IMR-90 (cell line): Measurements from ENCODE around the gene SNTG2. TPM values are rescaled to one million over a fixed set of nuclear protein-coding genes. Genes with fewer than 3 reads are reported as not detected.

ENCODE experiments used
- ATAC-seq: fragments of 200-7000 bp; cut with Tn5 transposase; 2 replicates; pipeline ENCODE4 v1.9.1; 2020; ENCODE audit warnings: low read depth, mild to moderate bottlenecking, moderate library complexity
- BruUV-seq: library from RNA; stranded (reverse); fragments of 400-500 nt; replicated peaks from 2 replicates; lab custom pipeline; 2021; lab: Mats Ljungman, UMichigan
- CTCF ChIA-PET: fragments of 300-600 bp; formaldehyde crosslinking; extraction: SDS; loops from one replicate; lab custom pipeline; 2021; ENCODE audit warnings: antibody characterized with exemption; lab: Yijun Ruan, JAX
- POLR2A ChIA-PET: fragments of 300-600 bp; sonication (Branson Sonifier 250); formaldehyde crosslinking; loops from one replicate; lab custom pipeline; 2022; ENCODE audit warnings: antibody characterized with exemption; ENCODE audit not compliant: unreplicated experiment; lab: Charles Lee
- DNase-seq: peaks from one replicate; pipeline ENCODE4 v3.0.0; 2013
- H2AFZ ChIP-seq: replicated peaks from 2 replicates; pipeline ENCODE3; 2013; ENCODE audit warnings: low read length, mild to moderate bottlenecking; ENCODE audit not compliant: poor library complexity
- H2AK5ac ChIP-seq: 2 replicates; pipeline ENCODE4 v1.6.1; 2013; ENCODE audit warnings: low read depth, low read length, inconsistent platforms
- H2AK9ac ChIP-seq: replicated peaks from 2 replicates; pipeline ENCODE3; 2013; ENCODE audit warnings: mild to moderate bottlenecking, low read depth, low read length, moderate library complexity; ENCODE audit not compliant: poor library complexity
- H2BK120ac ChIP-seq: 2 replicates; pipeline ENCODE4 v1.6.1; 2013; ENCODE audit warnings: low read depth, low read length, inconsistent platforms
- H2BK15ac ChIP-seq: 3 replicates; pipeline ENCODE4 v1.6.1; 2013; ENCODE audit warnings: low read depth, low read length, inconsistent platforms
- H2BK20ac ChIP-seq: 2 replicates; pipeline ENCODE4 v1.6.1; 2013; ENCODE audit warnings: low read depth, mild to moderate bottlenecking, inconsistent platforms, low read length, moderate library complexity
- H2BK5ac ChIP-seq: 2 replicates; pipeline ENCODE4 v1.6.1; 2013; ENCODE audit warnings: mild to moderate bottlenecking, low read depth, low read length, inconsistent platforms; ENCODE audit not compliant: poor library complexity, severe bottlenecking
- H3K14ac ChIP-seq: replicated peaks from 2 replicates; pipeline ENCODE4 v1.6.1; 2013; ENCODE audit warnings: low read depth, low read length, inconsistent platforms
- H3K18ac ChIP-seq: 2 replicates; pipeline ENCODE4 v1.6.1; 2013; ENCODE audit warnings: low read depth, low read length, control low read depth
- H3K23ac ChIP-seq: 2 replicates; pipeline ENCODE4 v1.6.1; 2013; ENCODE audit warnings: low read depth, low read length, inconsistent platforms
- H3K27ac ChIP-seq: 2 replicates; pipeline ENCODE4 v1.5.1; 2013; ENCODE audit warnings: mild to moderate bottlenecking, control low read depth, low read length; ENCODE audit not compliant: insufficient read depth
- H3K27me3 ChIP-seq: 2 replicates; pipeline ENCODE4 v1.6.1; 2013; ENCODE audit warnings: low read length; ENCODE audit not compliant: control insufficient read depth, insufficient read depth
- H3K36me3 ChIP-seq: 2 replicates; pipeline ENCODE4 v1.6.1; 2013; ENCODE audit warnings: low read length, mixed read lengths; ENCODE audit not compliant: control insufficient read depth, insufficient read depth
- H3K4ac ChIP-seq: 2 replicates; pipeline ENCODE4 v1.6.1; 2013; ENCODE audit warnings: low read depth, low read length, inconsistent platforms
- H3K4me1 ChIP-seq: 2 replicates; pipeline ENCODE4 v1.6.1; 2013; ENCODE audit warnings: low read length, mixed read lengths; ENCODE audit not compliant: control insufficient read depth, insufficient read depth
- H3K4me2 ChIP-seq: 2 replicates; pipeline ENCODE4 v1.6.1; 2013; ENCODE audit warnings: low read depth, mild to moderate bottlenecking, control low read depth, low read length, moderate library complexity
- H3K4me3 ChIP-seq: 2 replicates; pipeline ENCODE4 v1.5.1; 2013; ENCODE audit warnings: low read depth, mild to moderate bottlenecking, control low read depth, low read length, moderate library complexity; ENCODE audit not compliant: insufficient read depth
- H3K56ac ChIP-seq: 2 replicates; pipeline ENCODE4 v1.6.1; 2013; ENCODE audit warnings: low read length, inconsistent platforms; ENCODE audit not compliant: insufficient read depth; ENCODE audit errors: extremely low read depth
- H3K79me1 ChIP-seq, 2 experiments: 2 replicates each; pipeline ENCODE4 v1.6.1; 2013; ENCODE audit warnings: low read length in 2 of 2, inconsistent platforms in 1 of 2, low read depth in 1 of 2
- H3K9ac ChIP-seq: 2 replicates; pipeline ENCODE4 v1.6.1; 2013; ENCODE audit warnings: low read depth, low read length, control low read depth
- H3K9me1 ChIP-seq: 2 replicates; pipeline ENCODE4 v1.6.1; 2013; ENCODE audit warnings: low read length, inconsistent platforms; ENCODE audit not compliant: insufficient read depth
- H3K9me3 ChIP-seq: 2 replicates; pipeline ENCODE4 v1.6.1; 2013; ENCODE audit warnings: low read length; ENCODE audit not compliant: control insufficient read depth, insufficient read depth
- H4K20me1 ChIP-seq: 2 replicates; pipeline ENCODE4 v1.6.1; 2013; ENCODE audit warnings: low read length, inconsistent platforms; ENCODE audit not compliant: insufficient read depth
- H4K5ac ChIP-seq: 2 replicates; pipeline ENCODE4 v1.6.1; 2013; ENCODE audit warnings: mild to moderate bottlenecking, low read depth, low read length, control low read depth
- H4K8ac ChIP-seq, 2 experiments: 2 replicates each; pipeline ENCODE4 v1.6.1; 2013; ENCODE audit warnings: low read depth in 2 of 2, low read length in 2 of 2, control low read depth in 1 of 2, inconsistent platforms in 1 of 2
- H4K91ac ChIP-seq: 2 replicates; pipeline ENCODE4 v1.6.1; 2013; ENCODE audit warnings: low read depth, low read length, inconsistent platforms; ENCODE audit not compliant: insufficient read depth
- BHLHE40 ChIP-seq: fragments of 150-350 bp; IDR thresholded peaks from 2 replicates; pipeline ENCODE4 v1.6.1; 2016; ENCODE audit warnings: mild to moderate bottlenecking, low read depth, low read length
- CEBPB ChIP-seq: IDR thresholded peaks from 2 replicates; pipeline ENCODE4 v1.6.1; 2012; ENCODE audit warnings: low read depth, low read length, improper control_type of control experiment
- CHD1 ChIP-seq: IDR thresholded peaks from 2 replicates; pipeline ENCODE4 v1.6.1; 2012; ENCODE audit warnings: low read depth, low read length, improper control_type of control experiment
- CTCF ChIP-seq: conservative IDR thresholded peaks from 2 replicates; pipeline ENCODE4 v1.5.1; 2012; ENCODE audit warnings: mild to moderate bottlenecking, low read depth, low read length, improper control_type of control experiment
- ELK1 ChIP-seq: fragments of 150-350 bp; IDR thresholded peaks from 2 replicates; pipeline ENCODE4 v1.6.1; 2016; ENCODE audit warnings: low read depth, mild to moderate bottlenecking, low read length, moderate library complexity, borderline replicate concordance
- FOS ChIP-seq: fragments of 150-350 bp; IDR thresholded peaks from 2 replicates; pipeline ENCODE4 v1.6.1; 2016; ENCODE audit warnings: low read depth, low read length
- MAFK ChIP-seq: IDR thresholded peaks from 2 replicates; pipeline ENCODE4 v1.6.1; 2012; ENCODE audit warnings: low read depth, low read length, improper control_type of control experiment
- MAZ ChIP-seq: IDR thresholded peaks from 2 replicates; pipeline ENCODE4 v1.6.1; 2012; ENCODE audit warnings: low read depth, mild to moderate bottlenecking, low read length, improper control_type of control experiment, moderate library complexity, borderline replicate concordance
- MXI1 ChIP-seq: IDR thresholded peaks from 2 replicates; pipeline ENCODE4 v1.6.1; 2012; ENCODE audit warnings: low read depth, mild to moderate bottlenecking, low read length, moderate library complexity, borderline replicate concordance
- NFE2L2 ChIP-seq: fragments of 150-350 bp; IDR thresholded peaks from 2 replicates; pipeline ENCODE4 v1.6.1; 2016; ENCODE audit warnings: low read depth, mild to moderate bottlenecking, low read length
- POLR2A ChIP-seq: IDR thresholded peaks from 2 replicates; pipeline ENCODE4 v1.6.1; 2012; ENCODE audit warnings: mild to moderate bottlenecking, low read depth, low read length
- RAD21 ChIP-seq: IDR thresholded peaks from 2 replicates; pipeline ENCODE4 v1.6.1; 2012; ENCODE audit warnings: low read length, improper control_type of control experiment
- RCOR1 ChIP-seq: IDR thresholded peaks from 2 replicates; pipeline ENCODE4 v1.6.1; 2012; ENCODE audit warnings: mild to moderate bottlenecking, low read length, improper control_type of control experiment; ENCODE audit not compliant: insufficient replicate concordance
- RFX5 ChIP-seq: IDR thresholded peaks from 2 replicates; pipeline ENCODE4 v1.8.0; 2012; ENCODE audit warnings: low read depth, mild to moderate bottlenecking, low read length, moderate library complexity
- SMC3 ChIP-seq: fragments of 150-350 bp; IDR thresholded peaks from 2 replicates; pipeline ENCODE4 v1.6.1; 2016; ENCODE audit warnings: low read depth, mild to moderate bottlenecking, antibody characterized with exemption, low read length, moderate library complexity
- USF2 ChIP-seq: fragments of 150-350 bp; IDR thresholded peaks from 2 replicates; pipeline ENCODE4 v1.6.1; 2017; ENCODE audit warnings: mild to moderate bottlenecking, antibody characterized with exemption, low read length, low read depth
- WGBS, 2 experiments: methylation state at CpG; one replicate each; pipeline versions ENCODE4 v1.1.5 to v1.1.7; 2013; ENCODE audit warnings: missing lambda C conversion rate in 2 of 2; ENCODE audit not compliant: insufficient read length in 1 of 2; ENCODE audit errors: extremely low coverage in 2 of 2; 5-methylcytosine and 5-hydroxymethylcytosine counted together
- dilution Hi-C: fragments of 300-500 bp; cut with HindIII; formaldehyde crosslinking; loops from one replicate; pipeline ENCODE4 v1.14.3; 2018; ENCODE audit warnings: low sequenced_read_pairs; ENCODE audit not compliant: unreplicated experiment
- in situ Hi-C: fragments of 300-500 bp; cut with MboI; formaldehyde crosslinking; loops from 3 replicates; pipeline ENCODE4 v1.14.3; 2019; ENCODE audit warnings: low sequenced_read_pairs, inconsistent platforms, mixed read lengths
- intact Hi-C: fragments of 100-400 bp; cut with micrococcal nuclease; formaldehyde crosslinking; loops from 2 replicates; pipeline ENCODE4 v1.10.0; 2022
- polyA plus RNA-seq, 3 experiments: library from polyadenylated mRNA; depleted of rRNA; stranded (reverse); fragments of >200 nt; gene quantifications; 2 replicates each; pipeline ENCODE4 v1.2.3, GENCODE V29; 2012; ENCODE audit warnings: low replicate concordance in 1 of 3
- total RNA-seq: library from RNA; depleted of rRNA; stranded (reverse); fragments of >200 nt; gene quantifications from 2 replicates; pipeline ENCODE4 v1.2.3, GENCODE V29; 2012

The SNTG2 gene
- total and polyA plus RNA-seq, 2 of the 4 experiments (the other 2 are of a cell fraction) = under 0.01 to 0.17 TPM

- no peaks in the 10 kb centered on the region for H3K27me3 ChIP-seq
- H3K9me3 ChIP-seq = peaks cover 23% of the 10 kb centered on the region
- H4K20me1 ChIP-seq = no peaks in the 10 kb centered on the region
- no peak overlapping the region for H2BK5ac ChIP-seq
- no peaks in the 10 kb centered on the region for H3K4me1 ChIP-seq
- H3K23ac ChIP-seq = no peak overlapping the region
- ATAC-seq (no peak), DNase-seq (no peak)
- no peak overlapping the region for H3K4me3 ChIP-seq
- no peaks in the 10 kb centered on the region for H3K36me3 ChIP-seq
- H2AK5ac ChIP-seq = no peak overlapping the region
- H2AFZ ChIP-seq = no peak overlapping the region
- in situ Hi-C loops = no loop called here
- WGBS, 2 experiments = 80% methylated on average over 1 of the region's 3 CpGs; no CpG with 5 or more reads in 1 of the 2 experiments
- no peaks in the 10 kb centered on the region for H3K9me1 ChIP-seq
- no peak overlapping the region for H3K27ac ChIP-seq
- H3K56ac ChIP-seq = no peak overlapping the region
- H2BK20ac ChIP-seq = no peak overlapping the region
- dilution Hi-C loops = no loop called here
- no peak overlapping the region for H3K14ac ChIP-seq
- H4K8ac ChIP-seq = no peak overlapping the region
- no peak overlapping the region for H2AK9ac ChIP-seq
- no peak overlapping the region for H4K91ac ChIP-seq
- H4K5ac ChIP-seq = no peak overlapping the region
- H2BK120ac ChIP-seq = no peak overlapping the region
- BruUV-seq = no TSS peak
- TF ChIP-seq MXI1 (no peak), CHD1 (no peak), POLR2A (no peak), SMC3 (no peak), RFX5 (no peak), MAZ (no peak), CTCF (no peak), MAFK (no peak), NFE2L2 (no peak), ELK1 (no peak), USF2 (no peak), FOS (no peak), BHLHE40 (no peak), RCOR1 (no peak), CEBPB (no peak), RAD21 (no peak)
- H3K4ac ChIP-seq = no peak overlapping the region
- intact Hi-C loops = no loop called here
- no peak overlapping the region for H3K4me2 ChIP-seq
- H3K79me1 ChIP-seq = no peaks in the 10 kb centered on the region
- ChIA-PET CTCF (no interaction called here), POLR2A (no interaction called here)
- H2BK15ac ChIP-seq = no peak overlapping the region
- no peak overlapping the region for H3K9ac ChIP-seq
- no peak overlapping the region for H3K18ac ChIP-seq
These were observed 358.9 kb downstream of the SNTG2 start for GRCh38 chr2:1309507-1309906.
